GM18909 (cell line): Measurements from ENCODE around the gene CDH23.
A peak's percentile ranks its signal among the peaks of the same experiment; 100 is the strongest.

ENCODE experiments used
- ATAC-seq: cut with Tn5 transposase; IDR thresholded peaks from one replicate; pipeline ENCODE4 v1.9.1; 2021; ENCODE audit warnings: mild to moderate bottlenecking; ENCODE audit not compliant: unreplicated experiment, poor library complexity

Gene CDH23

GRCh38 chr10:71368643-71369042 is 28.1 kb upstream of the CDH23 start:
- no peak for ATAC-seq

DNA sequence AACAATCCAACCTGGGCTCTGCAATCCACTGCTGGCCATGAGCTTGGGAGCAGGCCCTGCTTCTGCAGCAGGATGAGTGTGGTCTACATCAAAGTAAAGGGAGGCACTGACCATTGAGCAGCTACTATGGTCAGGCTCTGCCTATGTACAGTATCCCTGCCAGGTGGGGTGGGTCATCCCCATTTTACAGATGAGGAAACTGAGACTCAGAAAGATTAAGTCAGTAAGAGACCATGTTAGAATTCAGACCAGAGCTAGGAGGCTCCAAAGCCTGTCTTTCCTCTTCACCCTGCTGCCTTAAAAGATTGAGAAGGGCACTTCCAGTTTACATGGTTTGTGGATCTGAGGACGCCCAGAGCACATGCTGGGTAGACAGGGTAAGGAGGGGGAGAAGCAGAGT is 27.1 kb upstream of the CDH23 start:
- no peak for ATAC-seq

GRCh38 chr10:71370031-71370430 is 26.7 kb upstream of the CDH23 start:
- no peak for ATAC-seq

- ATAC-seq, result no peak
These were observed 25.0 kb upstream of the CDH23 start for GRCh38 chr10:71371750-71372166.

- ATAC-seq, result peak; percentile 55
These were observed 23.7 kb upstream of the CDH23 start for GRCh38 chr10:71372882-71373495.

- no peak for ATAC-seq
These were observed 22.1 kb upstream of the CDH23 start for GRCh38 chr10:71374481-71375233.

DNA sequence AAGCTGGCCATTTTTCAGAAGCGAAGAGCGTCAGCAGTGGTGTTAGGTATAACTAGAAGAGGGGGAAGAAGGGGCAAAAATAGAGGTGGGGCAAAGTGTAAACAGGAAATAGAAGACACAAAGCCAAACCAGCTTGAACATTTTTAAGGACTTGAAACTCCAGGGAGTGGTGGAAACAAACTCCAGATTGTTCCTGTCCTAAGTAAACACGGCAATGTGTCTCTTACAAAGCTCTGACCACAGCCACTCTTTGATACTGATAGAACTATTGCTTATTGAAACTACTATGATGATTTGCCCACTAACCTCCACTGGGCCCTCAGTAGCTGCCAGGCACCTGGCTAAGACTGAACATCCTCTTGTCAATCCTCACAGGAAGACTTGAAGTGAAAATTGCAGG is 20.8 kb upstream of the CDH23 start:
- ATAC-seq, result no peak

DNA sequence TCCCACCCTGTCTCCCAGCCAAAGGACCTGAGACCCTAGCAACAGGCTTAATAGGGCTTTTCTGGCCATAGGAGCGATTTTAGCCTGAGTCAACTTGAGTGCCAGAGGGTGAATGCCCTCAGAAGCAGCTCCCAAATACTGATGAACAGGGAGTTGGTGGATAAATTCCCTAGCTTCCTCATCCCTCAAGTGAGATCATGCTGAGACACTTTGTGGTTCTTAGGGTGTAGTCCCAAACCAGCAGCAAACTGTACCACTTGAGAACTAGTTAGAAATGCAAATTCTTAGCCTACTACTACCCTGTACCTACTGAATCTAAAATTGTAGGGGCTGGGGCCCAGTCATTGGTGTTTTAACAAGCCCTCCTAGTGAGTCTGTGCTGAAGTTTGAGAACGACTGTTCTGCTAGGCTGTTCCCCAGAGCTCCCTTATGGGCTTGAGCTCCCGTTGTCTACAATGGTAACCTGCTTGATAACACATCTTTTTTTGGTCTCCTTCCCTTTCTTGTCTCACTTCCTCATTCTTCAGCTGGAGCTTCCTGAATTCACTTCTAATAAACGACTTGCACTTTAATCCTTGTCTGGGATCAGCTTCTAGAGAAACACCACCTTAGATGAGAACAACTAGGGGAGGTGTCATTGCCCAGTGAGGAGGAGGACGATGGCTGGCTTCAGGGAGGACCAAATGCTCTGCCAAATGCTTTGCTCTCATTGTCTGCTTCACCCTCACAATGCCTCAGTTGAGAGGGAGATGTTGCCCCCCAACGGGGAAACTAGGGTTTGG is 18.2 kb upstream of the CDH23 start:
- no peak for ATAC-seq

DNA sequence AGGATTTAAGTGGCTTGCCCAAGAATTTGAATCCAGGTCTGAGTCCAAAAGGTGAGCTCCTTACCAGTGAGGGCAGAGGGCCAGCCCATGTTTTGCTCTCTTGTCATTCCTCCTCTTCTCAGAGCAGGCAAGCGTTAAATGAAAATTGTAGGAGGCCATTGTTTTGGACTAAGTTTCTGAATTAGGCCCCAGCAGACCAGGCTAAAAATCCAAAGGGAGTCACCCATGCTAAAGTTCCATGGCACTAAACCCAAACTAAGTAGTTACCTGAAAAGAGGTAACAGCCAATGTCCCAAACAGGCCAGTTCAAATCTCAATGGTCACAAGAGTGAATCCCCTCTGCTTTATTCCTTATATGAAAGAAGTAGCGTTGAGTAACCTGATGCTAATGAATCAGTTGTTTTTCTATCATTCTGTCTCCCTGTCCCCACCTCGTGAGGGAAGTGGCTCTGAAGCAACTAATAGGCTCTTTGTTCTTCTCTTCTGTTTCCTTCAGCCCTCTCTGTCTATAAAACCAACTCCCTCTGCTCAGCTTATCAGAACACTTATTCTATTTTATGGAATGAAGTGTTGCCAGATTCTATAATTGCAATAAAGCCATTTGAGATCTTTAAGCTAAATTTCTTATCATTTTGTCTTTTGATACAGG is 17.5 kb upstream of the CDH23 start:
- no peak for ATAC-seq

DNA sequence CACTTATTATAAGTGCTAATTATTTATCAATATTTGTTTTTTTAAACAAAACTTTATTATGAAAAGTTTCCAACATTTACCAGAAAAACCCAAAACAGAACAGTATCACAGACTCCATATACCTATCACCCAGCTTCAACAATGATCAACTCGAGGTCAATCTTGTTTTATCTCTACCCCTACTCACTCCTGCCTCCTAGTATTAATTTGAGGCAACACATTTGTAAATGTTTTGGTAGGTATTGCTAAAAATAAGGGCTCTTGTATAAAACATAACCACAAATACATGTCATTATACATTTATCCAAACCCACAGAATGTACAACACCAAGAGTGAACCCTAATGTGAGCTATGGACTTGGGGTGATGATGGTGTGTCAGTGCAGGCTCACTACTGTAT is 15.9 kb upstream of the CDH23 start:
- no peak for ATAC-seq

GRCh38 chr10:71381611-71382010 is 15.1 kb upstream of the CDH23 start:
- ATAC-seq, result no peak

DNA sequence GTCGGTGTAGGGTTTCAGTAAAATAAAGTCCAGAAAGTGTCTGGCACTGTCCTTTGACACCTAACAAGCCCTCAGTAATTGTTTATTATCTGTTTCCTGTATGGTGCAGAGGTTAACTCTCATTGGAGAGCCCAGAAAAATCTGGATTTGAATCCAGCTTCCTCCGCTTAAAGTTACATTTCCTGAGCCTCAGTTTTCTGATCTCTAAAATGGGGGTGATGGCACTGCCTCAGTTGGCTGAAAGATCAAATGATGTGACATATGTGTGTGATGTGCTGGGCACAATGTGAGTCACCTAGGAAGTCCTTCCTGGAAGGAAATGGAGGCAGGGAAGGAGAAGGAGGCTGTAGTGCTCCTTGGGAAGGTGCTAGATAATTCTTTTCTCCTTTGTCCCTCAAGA is 14.7 kb upstream of the CDH23 start:
- ATAC-seq, result no peak

GRCh38 chr10:71382757-71383156 is 14.0 kb upstream of the CDH23 start:
- ATAC-seq, result no peak

DNA sequence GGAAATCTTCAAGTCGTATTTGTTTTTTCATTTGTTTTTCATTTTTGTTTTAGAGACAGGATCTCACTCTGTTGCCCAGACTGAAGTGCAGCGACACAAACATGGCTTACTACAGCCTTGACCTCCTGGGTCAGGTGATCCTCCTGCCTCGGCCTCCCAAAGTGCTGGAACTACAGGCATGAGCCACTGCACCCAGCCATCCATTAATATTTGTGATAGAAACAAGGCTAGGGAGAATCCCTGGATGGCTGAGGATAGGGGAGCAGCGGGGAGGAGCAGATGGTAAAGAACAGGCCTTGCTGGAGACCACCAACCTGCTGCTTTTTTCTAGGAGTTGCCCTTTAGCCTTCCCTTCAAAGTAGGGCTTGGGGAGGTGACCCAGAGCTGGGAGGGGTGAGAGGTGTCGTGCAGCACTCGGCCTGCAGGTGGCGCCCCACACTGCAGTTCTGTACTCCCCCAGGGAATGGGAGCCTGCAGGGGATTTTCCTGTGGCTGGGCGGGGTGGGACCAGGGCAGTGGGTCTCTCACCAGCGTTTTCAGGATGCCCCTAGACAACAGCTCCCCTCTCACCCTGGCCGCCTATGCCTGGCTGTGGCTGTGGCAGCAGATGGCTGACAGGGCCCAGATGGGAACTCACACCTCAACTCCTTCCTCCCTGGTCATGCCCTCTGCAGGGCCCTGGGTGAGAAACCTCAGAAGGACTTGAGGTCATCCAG is 12.6 kb upstream of the CDH23 start:
- peak; percentile 51 for ATAC-seq

GRCh38 chr10:71388171-71388570 is 8.5 kb upstream of the CDH23 start:
- ATAC-seq, result no peak

GRCh38 chr10:71388583-71389310 is 8.0 kb upstream of the CDH23 start:
- ATAC-seq, result no peak

DNA sequence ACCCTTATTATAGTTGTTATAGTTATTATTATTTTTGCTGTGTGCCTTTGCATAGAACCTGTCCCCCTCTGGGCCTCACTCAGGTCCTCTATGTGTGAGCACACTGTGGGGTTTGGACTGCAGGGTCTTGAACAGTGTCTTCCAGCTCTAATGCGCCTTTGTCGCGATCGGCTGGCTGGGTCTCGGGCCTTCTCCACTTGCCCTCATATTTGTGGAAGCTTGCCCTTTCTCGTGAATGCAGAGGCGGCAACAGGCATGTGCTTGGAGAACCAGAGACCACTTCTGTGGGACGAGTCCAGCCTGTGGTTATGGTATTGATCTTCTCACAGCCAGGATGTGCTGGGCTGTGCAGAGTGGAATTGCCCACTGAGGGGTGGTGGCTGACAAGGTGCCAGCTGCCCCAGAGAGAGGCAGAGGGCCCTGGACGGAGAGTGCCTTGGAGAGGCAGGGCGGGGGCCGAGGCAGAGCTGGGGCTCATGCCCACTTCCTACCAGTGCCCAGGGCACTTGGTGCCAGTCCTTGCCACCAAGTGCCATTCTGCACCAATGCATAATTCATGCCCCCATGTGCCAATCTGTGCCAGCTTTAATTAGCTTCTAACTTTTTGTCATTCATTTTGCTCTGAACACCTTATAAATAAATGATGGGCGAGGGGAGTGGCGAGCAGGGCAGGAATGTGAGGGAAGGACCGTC is 6.8 kb upstream of the CDH23 start:
- ATAC-seq, result no peak

GRCh38 chr10:71390461-71390835 is 6.3 kb upstream of the CDH23 start:
- no peak for ATAC-seq
